Measurements from ENCODE around the gene CELF5.

GRCh38 chr19:3184847-3185460 is 39.5 kb upstream of the CELF5 start:
- TF ChIP-seq CTCF (IDR thresholded peaks at IDR 0.05 in 2 of 3, conservative IDR thresholded peaks at IDR 0.05 in 1 of 3; ENCODE audit: control insufficient read depth in 2 of 3, extremely low read depth in 1 of 3, insufficient read depth in 1 of 3, low read depth in 3 of 3, low read length in 3 of 3): no peak
- no peak for TF ChIP-seq POLR2A (IDR thresholded peaks at IDR 0.05; ENCODE audit: low read depth, low read length)
- no peak for TF ChIP-seq EZH2 (IDR thresholded peaks at IDR 0.05; ENCODE audit: borderline replicate concordance, control insufficient read depth, low read depth, low read length)
